SJCRH30 (cell line): ENCODE results near the gene PDZK1. TPM values are rescaled to one million over a fixed set of nuclear protein-coding genes. Genes with fewer than 3 reads are reported as not detected.
"Not testable (repeated sequence)": the region's sequence is repeated elsewhere in the genome, so short reads cannot be mapped to it uniquely, and the experiment has no call there.

Experiments used
- DNase-seq, 2 experiments: peaks; one replicate each; pipeline ENCODE4 v3.0.0-alpha.2; 2015 to 2020
- H3K27ac ChIP-seq: fragments of 250-450 bp; sonication (Bioruptor Pico); 2 replicates; pipeline ENCODE4 v1.5.1; 2020; ENCODE audit warnings: mild to moderate bottlenecking, moderate library complexity
- H3K27me3 ChIP-seq: fragments of 250-450 bp; sonication (Bioruptor Pico); 2 replicates; pipeline ENCODE4 v1.5.1; 2020; ENCODE audit warnings: mild to moderate bottlenecking, moderate library complexity
- H3K36me3 ChIP-seq: fragments of 250-450 bp; sonication (Bioruptor Pico); 2 replicates; pipeline ENCODE4 v1.5.1; 2020; ENCODE audit warnings: mild to moderate bottlenecking, moderate library complexity
- H3K4me1 ChIP-seq: fragments of 250-450 bp; sonication (Bioruptor Pico); 2 replicates; pipeline ENCODE4 v1.5.1; 2020; ENCODE audit warnings: mild to moderate bottlenecking, moderate library complexity
- H3K4me3 ChIP-seq: fragments of 250-450 bp; sonication (Bioruptor Pico); 2 replicates; pipeline ENCODE4 v1.5.1; 2020; ENCODE audit warnings: mild to moderate bottlenecking, moderate library complexity
- H3K9me3 ChIP-seq: fragments of 250-450 bp; sonication (Bioruptor Pico); replicated peaks from 2 replicates; pipeline ENCODE4 v1.5.1; 2020; ENCODE audit warnings: mild to moderate bottlenecking, moderate library complexity
- total RNA-seq: library from RNA; depleted of rRNA; stranded (reverse); fragments of >200 nt; shearing (Covaris generic); gene quantifications from 2 replicates; pipeline ENCODE4 v1.2.3, GENCODE V29; 2014; rRNA removed

PDZK1 gene
- total RNA-seq, 1 experiment from 2014 or later: 2.8 TPM

DNA sequence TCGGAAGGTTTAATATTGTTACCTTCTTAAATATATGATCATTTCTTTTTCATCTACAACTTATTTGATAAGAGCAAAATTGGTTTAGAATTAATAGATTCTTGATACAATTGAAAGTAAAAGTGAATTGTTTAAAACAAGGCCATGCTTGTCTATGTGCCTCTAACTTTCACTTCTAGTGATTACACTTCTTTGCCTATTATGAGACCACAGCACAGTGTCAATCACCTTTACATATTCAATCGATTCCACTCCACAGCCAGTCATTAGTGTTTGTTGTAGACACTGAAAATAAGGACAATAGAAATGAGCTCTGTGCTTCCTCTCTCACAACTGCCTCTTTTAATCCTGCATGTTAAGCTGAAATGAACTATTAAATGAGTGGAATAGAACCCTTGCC is 65.3 kb downstream of the PDZK1 start:
- H3K27me3 ChIP-seq, H3K4me3 ChIP-seq, H3K27ac ChIP-seq, H3K36me3 ChIP-seq, DNase-seq, H3K4me1 ChIP-seq, H3K9me3 ChIP-seq: not testable (repeated sequence)

DNA sequence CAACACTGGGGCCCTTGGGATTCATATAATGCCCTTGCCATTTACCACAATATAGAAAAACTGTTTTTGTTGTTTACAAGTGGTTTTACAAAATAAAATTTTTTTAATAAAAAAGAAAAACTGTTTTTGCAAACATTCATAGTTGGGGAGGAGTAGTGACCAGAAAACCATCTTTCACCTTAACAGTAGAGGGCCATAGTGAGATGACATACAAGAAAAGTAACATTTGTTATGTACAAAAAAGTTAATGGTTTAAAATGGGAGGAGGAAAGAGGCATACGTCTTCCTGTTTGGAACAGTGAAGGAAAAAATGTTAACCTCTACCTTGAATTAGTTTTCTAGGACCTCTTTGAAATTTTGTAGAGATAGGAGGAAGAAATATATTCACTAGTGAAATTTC is 70.9 kb downstream of the PDZK1 start:
- not testable (repeated sequence) for H3K27ac ChIP-seq, H3K4me1 ChIP-seq, H3K4me3 ChIP-seq, DNase-seq, H3K9me3 ChIP-seq, H3K36me3 ChIP-seq, H3K27me3 ChIP-seq

DNA sequence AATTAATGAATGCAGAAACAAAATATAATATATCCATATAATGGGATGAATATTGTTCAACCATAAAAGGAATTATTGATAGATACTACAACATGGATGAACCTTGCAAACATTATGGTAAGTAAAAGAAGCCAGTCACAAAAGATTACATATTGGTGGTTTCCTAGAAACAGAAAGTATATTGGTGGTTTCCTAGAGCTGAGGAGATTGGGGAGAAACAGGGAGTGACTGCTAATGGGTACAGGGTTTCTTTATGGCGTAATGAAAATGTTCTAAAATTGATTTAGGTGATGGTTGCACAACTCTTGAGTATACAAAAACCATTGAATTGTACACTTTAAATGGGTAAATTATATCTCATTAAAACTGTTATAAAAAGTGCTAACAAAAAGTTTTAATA is 85.0 kb downstream of the PDZK1 start:
- H3K36me3 ChIP-seq, H3K27me3 ChIP-seq, H3K27ac ChIP-seq, H3K4me3 ChIP-seq, H3K4me1 ChIP-seq, DNase-seq, H3K9me3 ChIP-seq: not testable (repeated sequence)

Other genes with a start within 250 kb of the PDZK1 start
- gene GPR89A, start 99.4 kb downstream of the PDZK1 start, total RNA-seq: 29.3 and 32.3 TPM in 2 replicates
- not detected in 2 replicates for gene CD160, start 12.1 kb upstream of the PDZK1 start, total RNA-seq
- 9.0 and 10.0 TPM in 2 replicates for gene RNF115, start 116.7 kb upstream of the PDZK1 start, total RNA-seq
- 27.4 and 28.5 TPM in 2 replicates for gene POLR3C, start 116.8 kb upstream of the PDZK1 start, total RNA-seq
- gene NUDT17, start 138.3 kb upstream of the PDZK1 start, total RNA-seq: 1.1 and 1.2 TPM in 2 replicates
- gene PIAS3, start 151.7 kb upstream of the PDZK1 start, total RNA-seq: 18.8 and 19.7 TPM in 2 replicates
- gene ANKRD35, start 178.5 kb upstream of the PDZK1 start, total RNA-seq: not detected in 2 replicates
- gene ITGA10, start 202.7 kb upstream of the PDZK1 start, total RNA-seq: 0.15 and 0.16 TPM in 2 replicates
- gene PEX11B, start 211.3 kb upstream of the PDZK1 start, total RNA-seq: 19.5 and 21.2 TPM in 2 replicates
- gene RBM8A, start 220.1 kb upstream of the PDZK1 start, total RNA-seq: 232 and 246 TPM in 2 replicates